ENCODE results near the gene PTP4A1.

- TF ChIP-seq CTCF (IDR thresholded peaks at IDR 0.05) (no peak), POLR2A (IDR thresholded peaks at IDR 0.05) (no peak)
These were observed 39.3 kb downstream of the PTP4A1 start for GRCh38 chr6:63611560-63611959.

All from uterus (tissue), 2 donors.